Kasumi-1 (cell line): ENCODE data around the gene FMN2.
"Not testable (repeated sequence)": the region's sequence is repeated elsewhere in the genome, so short reads cannot be mapped to it uniquely, and the experiment has no call there.

ENCODE experiments used
- DNase-seq, 2 experiments: peaks; one replicate each; lab custom pipeline; 2025; lab: John Stamatoyannopoulos, UW

Gene FMN2

GRCh38 chr1:240310226-240310925 is 218.7 kb downstream of the FMN2 start:
- DNase-seq = no peak

GRCh38 chr1:240312872-240313271 is 221.2 kb downstream of the FMN2 start:
- no peak for DNase-seq

- no peak for DNase-seq
Measured at GRCh38 chr1:240314845-240315801, 223.4 kb downstream of the FMN2 start.

GRCh38 chr1:240319998-240320397 is 228.3 kb downstream of the FMN2 start:
- no peak for DNase-seq

GRCh38 chr1:240320659-240321058 is 229.0 kb downstream of the FMN2 start:
- no peak for DNase-seq

GRCh38 chr1:240322943-240323342 is 231.3 kb downstream of the FMN2 start:
- no peak for DNase-seq

- DNase-seq = not testable (repeated sequence)
Measured at GRCh38 chr1:240328382-240328781, 236.7 kb downstream of the FMN2 start.

- DNase-seq = no peak
Measured at GRCh38 chr1:240329443-240329842, 237.8 kb downstream of the FMN2 start.

GRCh38 chr1:240332672-240333071 is 241.0 kb downstream of the FMN2 start:
- DNase-seq = no peak

GRCh38 chr1:240337781-240338180 is 246.1 kb downstream of the FMN2 start:
- DNase-seq = no peak

GRCh38 chr1:240338837-240339236 is 247.2 kb downstream of the FMN2 start:
- no peak for DNase-seq

GRCh38 chr1:240341365-240342250 is 249.9 kb downstream of the FMN2 start:
- DNase-seq = no peak

GRCh38 chr1:240342251-240342625 is 250.6 kb downstream of the FMN2 start:
- no peak for DNase-seq

GRCh38 chr1:240343045-240343444 is 251.4 kb downstream of the FMN2 start:
- DNase-seq = no peak

GRCh38 chr1:240343966-240344365 is 252.3 kb downstream of the FMN2 start:
- DNase-seq = no peak

- DNase-seq = no peak
Measured at GRCh38 chr1:240344918-240345317, 253.2 kb downstream of the FMN2 start.

- DNase-seq = no peak
Measured at GRCh38 chr1:240349695-240350094, 258.0 kb downstream of the FMN2 start.

GRCh38 chr1:240350910-240351331 is 259.2 kb downstream of the FMN2 start:
- no peak for DNase-seq

- no peak for DNase-seq
Measured at GRCh38 chr1:240351690-240352089, 260.0 kb downstream of the FMN2 start.

GRCh38 chr1:240352769-240353168 is 261.1 kb downstream of the FMN2 start:
- DNase-seq = no peak

GRCh38 chr1:240356568-240356967 is 264.9 kb downstream of the FMN2 start:
- DNase-seq = no peak

- DNase-seq = no peak
Measured at GRCh38 chr1:240362046-240362445, 270.4 kb downstream of the FMN2 start.
